GM21825 (cell line): ENCODE data around the gene EIF4ENIF1.
"Not testable (repeated sequence)": the region's sequence is repeated elsewhere in the genome, so short reads cannot be mapped to it uniquely, and the experiment has no call there.

Experiments used
- ATAC-seq: cut with Tn5 transposase; IDR thresholded peaks from one replicate; pipeline ENCODE4 v1.9.1; 2021; ENCODE audit warnings: mild to moderate bottlenecking, moderate library complexity; ENCODE audit not compliant: unreplicated experiment

Gene EIF4ENIF1

DNA sequence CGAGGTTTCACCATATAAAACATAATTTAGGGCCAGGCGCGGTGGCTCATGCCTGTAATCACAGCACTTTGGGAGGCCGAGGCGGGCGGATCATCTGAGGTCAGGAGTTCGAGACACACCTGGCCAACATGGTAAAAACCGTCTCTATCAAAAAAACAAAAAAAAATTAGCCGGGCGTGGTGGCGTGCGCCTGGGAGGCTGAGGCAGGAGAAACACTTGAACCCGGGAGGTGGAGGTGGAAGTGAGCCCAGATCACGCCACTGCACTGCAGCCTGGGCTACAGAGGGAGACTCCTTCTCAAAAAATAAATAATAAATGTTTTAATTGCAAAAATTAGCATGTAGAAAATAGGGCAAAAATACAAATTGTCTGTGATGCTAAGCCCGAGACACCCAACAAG, 5.7 kb upstream of the EIF4ENIF1 start:
- no peak for ATAC-seq

DNA sequence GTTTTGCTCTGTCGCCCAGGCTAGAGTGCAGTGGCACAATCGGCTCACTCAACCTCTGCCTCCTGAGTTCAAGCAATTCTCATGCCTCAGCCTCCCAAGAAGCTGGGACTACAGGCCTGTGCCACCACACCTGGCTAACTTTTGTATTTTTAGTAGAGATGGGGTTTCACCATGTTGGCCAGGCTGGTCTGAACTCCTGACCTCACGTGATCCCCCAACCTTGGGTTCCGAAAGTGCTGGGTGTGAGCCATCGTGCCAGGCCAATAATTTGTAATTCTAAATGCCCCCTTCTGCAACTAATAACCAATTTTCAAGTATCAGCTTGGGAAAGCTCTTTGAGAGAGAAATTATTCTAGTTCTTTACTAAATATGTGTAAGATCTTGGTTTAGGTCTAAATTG, 3.7 kb upstream of the EIF4ENIF1 start:
- not testable (repeated sequence) for ATAC-seq

DNA sequence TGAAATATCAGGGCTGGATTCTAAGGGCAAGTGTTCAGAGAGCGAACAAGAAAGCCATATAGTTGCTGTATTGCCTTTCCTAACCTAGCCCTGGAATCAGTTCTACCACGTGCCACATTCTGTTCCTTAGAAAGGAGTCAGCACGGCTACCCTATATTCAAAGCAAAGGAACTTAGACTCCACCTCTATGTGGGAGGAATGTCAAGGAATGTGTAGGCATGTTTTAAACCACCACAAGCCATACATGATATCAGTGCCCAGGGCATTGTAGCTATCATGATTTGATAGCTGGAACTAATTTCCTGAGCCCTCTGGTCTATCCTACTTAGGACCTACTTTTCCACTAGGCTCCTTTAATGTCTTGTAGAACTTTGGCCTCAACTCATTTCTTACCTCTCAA, 2.5 kb upstream of the EIF4ENIF1 start:
- ATAC-seq = no peak

- ATAC-seq = no peak
These were observed 1.7 kb upstream of the EIF4ENIF1 start for GRCh38 chr22:31491218-31491962.

DNA sequence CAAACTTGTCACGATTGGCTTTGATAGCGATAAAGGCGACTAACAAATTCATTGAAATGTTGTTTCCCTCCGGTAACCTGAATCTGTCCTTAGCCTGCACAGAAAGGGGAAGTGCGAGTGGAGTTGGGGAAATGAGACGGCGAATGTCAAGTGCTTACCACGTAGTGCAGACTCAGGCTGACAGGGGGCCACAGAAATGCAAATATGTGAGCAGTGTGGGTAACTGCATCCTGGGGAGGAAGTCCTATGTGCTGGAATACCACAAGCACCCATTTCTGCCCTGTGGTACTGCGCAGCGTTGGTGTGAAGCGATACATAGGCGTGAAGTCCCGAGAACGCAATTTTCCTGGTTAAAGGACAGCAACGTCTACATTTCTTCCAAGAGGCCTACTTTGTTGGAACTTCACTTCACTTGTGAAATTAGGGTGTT, 869 bp upstream of the EIF4ENIF1 start:
- peak; percentile 48 for ATAC-seq

GRCh38 chr22:31488988-31489617, 539 bp downstream of the EIF4ENIF1 start:
- ATAC-seq = peak; percentile 30

- no peak for ATAC-seq
These were observed 1.2 kb downstream of the EIF4ENIF1 start for GRCh38 chr22:31488346-31488883.

DNA sequence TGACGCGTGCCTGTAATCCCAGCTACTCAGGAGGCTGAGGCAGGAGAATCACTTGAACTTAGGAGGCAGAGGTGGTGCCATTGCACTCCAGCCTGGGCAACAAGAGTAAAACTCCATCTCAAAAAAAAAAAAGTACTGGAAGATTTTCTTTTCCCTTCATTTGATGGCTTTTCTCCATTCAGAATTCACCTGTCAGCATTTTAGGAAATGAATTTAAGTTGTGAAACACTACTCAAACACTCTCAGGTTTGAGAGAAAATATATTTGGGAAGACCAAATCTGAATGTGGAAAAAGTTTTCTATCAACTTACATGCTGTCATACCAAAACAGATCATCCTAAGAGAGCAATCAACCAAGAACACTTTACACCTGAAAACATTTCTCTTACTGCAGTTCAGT, 2.7 kb downstream of the EIF4ENIF1 start:
- no peak for ATAC-seq

DNA sequence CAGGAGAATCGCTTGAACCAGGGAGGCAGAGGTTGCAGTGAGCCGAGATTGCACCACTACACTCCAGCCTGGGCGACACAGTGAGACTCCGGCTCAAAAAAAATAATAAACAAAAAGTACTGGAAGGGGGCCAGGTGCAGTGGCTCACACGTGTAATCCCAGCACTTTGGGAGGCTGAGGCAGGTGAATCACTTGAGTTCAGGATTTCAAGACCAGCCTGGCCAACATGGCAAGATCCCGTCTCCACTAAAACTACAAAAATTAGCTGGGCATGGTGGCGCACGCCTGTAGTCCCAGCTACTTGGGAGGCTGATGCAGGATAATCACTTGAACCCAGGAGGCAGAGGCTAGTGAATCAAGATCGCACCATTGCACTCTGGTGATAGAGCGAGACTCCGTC, 3.3 kb downstream of the EIF4ENIF1 start:
- ATAC-seq = not testable (repeated sequence)

DNA sequence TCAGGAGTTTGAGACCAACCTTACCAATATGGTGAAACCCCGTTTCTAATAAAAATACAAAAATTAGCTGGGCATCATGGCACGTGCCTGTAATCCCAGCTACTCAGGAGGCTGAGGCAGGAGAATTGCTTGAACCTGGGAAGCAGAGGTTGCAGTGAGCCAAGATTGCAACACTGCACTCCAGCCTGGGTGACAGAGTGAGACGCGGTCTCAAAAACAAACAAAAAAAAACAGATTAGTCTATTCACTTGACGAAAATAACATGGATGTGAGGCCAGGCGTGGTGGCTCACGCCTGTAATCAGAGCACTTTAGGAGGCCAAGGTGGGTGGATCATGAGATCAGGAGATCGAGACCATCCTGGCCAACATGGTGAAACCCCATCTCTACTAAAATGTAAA, 7.2 kb downstream of the EIF4ENIF1 start:
- not testable (repeated sequence) for ATAC-seq

- no peak for ATAC-seq
These were observed 8.5 kb downstream of the EIF4ENIF1 start for GRCh38 chr22:31481129-31481528.

GRCh38 chr22:31477329-31477728, 12.3 kb downstream of the EIF4ENIF1 start:
- ATAC-seq = no peak

GRCh38 chr22:31475800-31476199, 13.8 kb downstream of the EIF4ENIF1 start:
- no peak for ATAC-seq

GRCh38 chr22:31474743-31475142, 14.9 kb downstream of the EIF4ENIF1 start:
- ATAC-seq = no peak

DNA sequence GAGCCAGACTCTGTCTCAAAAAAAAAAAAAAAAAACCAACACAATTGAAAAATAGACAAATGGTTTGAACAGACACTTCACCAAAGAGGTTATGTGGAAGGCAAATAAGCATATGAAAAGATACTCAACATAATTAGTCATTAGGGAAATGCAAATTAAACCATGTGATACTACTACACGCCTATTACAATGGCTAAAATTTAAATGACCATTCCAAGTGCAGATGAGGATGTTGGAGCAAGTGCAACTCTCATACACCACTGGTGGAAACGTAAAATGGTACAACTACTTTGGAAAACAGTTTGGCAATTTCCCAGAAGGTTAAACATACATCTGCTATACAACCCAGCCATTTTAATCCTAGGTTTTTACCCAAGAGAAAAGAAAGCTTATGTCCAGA, 24.3 kb downstream of the EIF4ENIF1 start:
- no peak for ATAC-seq

DNA sequence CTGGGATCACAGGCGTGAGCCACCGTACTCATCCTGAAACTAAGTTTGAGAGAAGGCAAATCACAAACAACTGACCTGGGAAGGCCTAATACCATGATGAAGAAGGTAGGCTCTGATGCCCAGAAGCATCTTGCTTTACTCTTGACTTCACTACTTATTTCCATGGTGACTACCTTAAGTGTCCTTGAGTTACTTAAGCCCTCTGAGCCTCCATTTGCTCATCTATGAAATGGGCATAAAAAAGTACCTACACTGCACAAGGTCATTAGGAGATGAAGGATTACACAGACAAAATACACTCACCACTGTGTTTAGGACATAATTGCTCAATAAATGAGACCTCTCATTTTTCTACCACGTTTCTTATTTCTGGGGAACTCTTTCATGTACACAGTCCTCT, 27.9 kb downstream of the EIF4ENIF1 start:
- ATAC-seq = no peak

GRCh38 chr22:31451709-31452571, 37.7 kb downstream of the EIF4ENIF1 start:
- no peak for ATAC-seq

DNA sequence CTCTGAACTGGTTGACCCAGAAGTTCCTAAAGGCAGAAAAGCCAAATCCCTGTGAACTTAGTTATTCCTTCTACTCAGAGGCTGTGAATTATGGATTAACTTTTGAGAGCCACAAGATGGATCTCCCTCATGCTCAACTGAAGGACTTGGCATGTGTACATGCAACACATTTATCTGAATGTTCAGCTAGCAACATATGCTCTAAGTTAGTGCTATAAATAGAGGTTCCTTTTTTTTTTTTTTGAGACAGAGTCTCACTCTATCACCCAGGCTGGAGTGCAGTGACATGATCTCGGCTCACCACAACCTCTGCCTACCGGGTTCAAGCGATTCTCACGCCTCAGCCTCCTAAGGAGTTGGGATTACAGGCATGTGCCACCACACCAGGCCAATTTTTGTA, 40.1 kb downstream of the EIF4ENIF1 start:
- ATAC-seq = no peak

DNA sequence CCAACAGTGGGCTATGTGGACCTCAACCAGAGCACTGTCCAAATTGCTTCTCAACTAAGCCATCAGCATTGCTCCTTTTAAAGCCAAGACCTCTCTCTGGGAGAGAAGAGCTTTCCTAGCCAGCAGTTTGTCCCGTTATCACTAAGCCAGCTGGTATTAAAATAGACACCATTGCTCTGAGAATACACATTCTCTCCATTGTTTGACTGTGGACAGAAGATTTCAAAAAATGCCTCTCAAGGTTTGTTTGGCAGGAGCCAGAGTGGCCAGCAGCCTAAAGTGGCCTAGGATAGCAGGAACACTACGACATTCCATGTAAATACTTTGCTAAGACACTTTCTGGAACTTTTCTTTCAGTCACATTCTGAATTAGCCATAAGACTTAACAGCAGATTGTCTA, 41.3 kb downstream of the EIF4ENIF1 start:
- ATAC-seq = no peak

- no peak for ATAC-seq
These were observed 42.3 kb downstream of the EIF4ENIF1 start for GRCh38 chr22:31447337-31447736.

DNA sequence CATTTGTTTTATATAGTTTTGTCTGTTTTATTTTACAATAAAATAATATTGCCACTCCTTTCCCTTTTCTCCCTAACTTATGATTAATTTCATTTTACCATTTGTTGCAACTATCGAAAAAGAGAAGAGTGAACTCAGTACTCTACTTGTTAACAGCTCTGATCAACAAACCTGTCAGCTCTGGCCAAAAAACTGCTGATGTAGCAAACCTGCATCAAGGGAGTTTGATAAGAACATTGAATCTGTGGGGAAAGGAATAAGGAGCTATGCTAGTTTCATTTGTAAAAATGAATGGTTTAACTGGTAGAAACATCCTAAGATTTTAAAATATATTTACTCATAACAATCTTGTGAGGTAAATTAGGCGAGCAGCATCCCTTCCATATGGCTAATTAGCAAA, 42.9 kb downstream of the EIF4ENIF1 start:
- ATAC-seq = no peak
